ENCODE measurements around the gene PHF21B. TPM values are rescaled to one million over a fixed set of nuclear protein-coding genes. Genes with fewer than 3 reads are reported as not detected.

PHF21B gene
- total RNA-seq, 1 donor from 2014 or later = not detected

DNA sequence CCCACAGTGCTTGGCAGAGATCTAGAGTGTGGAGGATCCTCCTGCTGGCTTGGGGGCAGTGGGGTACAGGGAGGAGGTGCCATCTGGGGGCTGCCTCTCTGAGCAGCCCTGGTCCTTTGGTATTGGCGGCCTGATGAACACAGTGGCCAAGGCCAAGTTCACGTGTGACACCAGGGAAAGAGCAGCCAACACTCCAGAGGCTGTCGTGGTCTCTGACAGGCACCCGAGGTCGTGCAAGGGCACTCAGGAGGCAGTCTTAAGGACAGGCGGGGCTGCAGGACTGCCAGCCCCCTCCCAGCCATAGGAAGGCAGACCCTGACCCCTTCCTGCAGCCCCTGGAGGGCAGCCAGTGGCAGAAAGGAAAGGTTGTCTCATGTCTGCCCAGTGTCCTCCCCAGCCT, 30.7 kb downstream of the PHF21B start:
- intact Hi-C loops (cut with micrococcal nuclease) = no loop called here
- TF ChIP-seq, protein P1, sequence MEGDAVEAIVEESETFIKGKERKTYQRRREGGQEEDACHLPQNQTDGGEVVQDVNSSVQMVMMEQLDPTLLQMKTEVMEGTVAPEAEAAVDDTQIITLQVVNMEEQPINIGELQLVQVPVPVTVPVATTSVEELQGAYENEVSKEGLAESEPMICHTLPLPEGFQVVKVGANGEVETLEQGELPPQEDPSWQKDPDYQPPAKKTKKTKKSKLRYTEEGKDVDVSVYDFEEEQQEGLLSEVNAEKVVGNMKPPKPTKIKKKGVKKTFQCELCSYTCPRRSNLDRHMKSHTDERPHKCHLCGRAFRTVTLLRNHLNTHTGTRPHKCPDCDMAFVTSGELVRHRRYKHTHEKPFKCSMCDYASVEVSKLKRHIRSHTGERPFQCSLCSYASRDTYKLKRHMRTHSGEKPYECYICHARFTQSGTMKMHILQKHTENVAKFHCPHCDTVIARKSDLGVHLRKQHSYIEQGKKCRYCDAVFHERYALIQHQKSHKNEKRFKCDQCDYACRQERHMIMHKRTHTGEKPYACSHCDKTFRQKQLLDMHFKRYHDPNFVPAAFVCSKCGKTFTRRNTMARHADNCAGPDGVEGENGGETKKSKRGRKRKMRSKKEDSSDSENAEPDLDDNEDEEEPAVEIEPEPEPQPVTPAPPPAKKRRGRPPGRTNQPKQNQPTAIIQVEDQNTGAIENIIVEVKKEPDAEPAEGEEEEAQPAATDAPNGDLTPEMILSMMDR (IDR thresholded peaks at IDR 0.05) = no peak
- no peaks in the 10 kb centered on the region for H3K4me1 Mint-ChIP-seq
- H3K27ac Mint-ChIP-seq = no peak overlapping the region
- H3K27me3 Mint-ChIP-seq = no peaks in the 10 kb centered on the region
- H3K9me3 Mint-ChIP-seq = no peaks in the 10 kb centered on the region
- DNase-seq (no peak), ATAC-seq (ENCODE audit: low read depth) (no peak)
- POLR2A ChIA-PET = no interaction called here
- H3K36me3 Mint-ChIP-seq (ENCODE audit: low read depth) = no peaks in the 10 kb centered on the region
- no peak overlapping the region for H3K4me3 Mint-ChIP-seq
- CTCF ChIA-PET = no interaction called here

DNA sequence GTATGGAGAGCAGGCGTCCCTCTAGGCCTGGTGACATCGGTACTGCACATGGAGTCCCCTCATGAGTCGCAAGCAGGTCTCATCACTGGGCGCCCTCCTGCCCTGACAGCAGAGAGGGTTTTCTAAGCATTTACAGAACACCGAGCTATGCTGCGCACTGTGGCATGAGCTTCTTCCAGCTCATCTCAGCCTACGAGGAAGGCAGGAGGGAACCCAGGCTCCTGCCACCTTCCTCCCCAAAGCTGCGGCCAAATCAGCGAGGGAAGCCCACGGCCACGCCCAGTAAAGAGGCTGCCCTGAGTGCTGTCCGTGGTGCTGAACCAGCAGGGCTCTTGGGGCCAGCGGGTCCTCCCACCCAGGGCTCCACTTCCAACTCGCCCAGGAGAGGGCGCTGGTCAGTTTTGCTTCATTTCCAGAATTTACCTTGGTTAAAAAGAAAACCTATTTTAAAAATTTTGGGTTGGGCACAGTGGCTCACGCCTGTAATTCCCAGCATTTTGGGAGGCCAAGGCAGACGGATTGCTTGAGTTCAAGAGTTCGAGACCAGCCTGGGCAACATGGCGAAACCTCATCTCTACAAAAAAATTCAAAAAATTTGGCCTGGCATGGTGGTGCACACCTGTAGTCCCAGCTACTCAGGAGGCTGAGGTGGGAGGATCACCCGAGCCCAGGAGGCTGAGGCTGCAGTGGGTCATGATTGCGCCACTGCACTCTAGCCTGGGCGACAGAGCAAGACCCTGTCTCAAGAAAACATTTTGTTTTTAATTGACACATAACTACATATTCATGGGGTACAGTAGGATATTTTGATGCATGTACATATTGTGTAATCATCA, 34.2 kb downstream of the PHF21B start:
- Mint-ChIP-seq H3K4me3 (no peak overlapping the region), H3K27me3 (peaks cover 13% of the 10 kb centered on the region), H3K4me1 (no peaks in the 10 kb centered on the region), H3K9me3 (no peaks in the 10 kb centered on the region), H3K36me3 (ENCODE audit: low read depth) (no peaks in the 10 kb centered on the region), H3K27ac (no peak overlapping the region)
- ChIA-PET POLR2A (no interaction called here), CTCF (no interaction called here)
- ATAC-seq (ENCODE audit: low read depth) (peak; percentile 50), DNase-seq (no peak)
- TF ChIP-seq, protein P1 (IDR thresholded peaks at IDR 0.05) = no peak
- intact Hi-C loops (cut with micrococcal nuclease) = no loop called here

DNA sequence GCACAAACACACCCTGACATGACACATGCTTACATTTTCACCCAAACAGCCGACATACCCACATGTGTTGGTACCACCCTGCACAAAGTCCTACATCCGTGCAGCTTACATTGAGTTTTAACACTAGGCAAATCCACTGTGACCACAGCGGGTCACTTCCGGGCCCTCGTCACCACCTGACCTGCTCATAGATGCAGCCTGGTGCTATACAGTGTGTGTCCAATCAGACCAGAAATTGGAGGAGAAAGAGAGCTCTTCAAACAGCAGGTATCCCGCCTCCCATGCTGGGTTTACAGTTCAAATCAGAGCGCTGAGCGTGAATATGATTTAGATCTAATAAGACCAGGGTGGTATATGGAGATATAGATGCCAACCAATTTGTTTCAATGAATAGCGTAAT, 35.4 kb downstream of the PHF21B start:
- POLR2A ChIA-PET = no interaction called here
- TF ChIP-seq, protein P1 (IDR thresholded peaks at IDR 0.05) = no peak
- no peak for ATAC-seq (ENCODE audit: low read depth)
- DNase-seq = no peak
- Mint-ChIP-seq H3K4me1 (no peaks in the 10 kb centered on the region), H3K4me3 (no peak overlapping the region), H3K27me3 (peaks cover 13% of the 10 kb centered on the region), H3K27ac (no peak overlapping the region), H3K9me3 (no peaks in the 10 kb centered on the region), H3K36me3 (ENCODE audit: low read depth) (no peaks in the 10 kb centered on the region)
- intact Hi-C loops (cut with micrococcal nuclease) = no loop called here
- CTCF ChIA-PET = no interaction called here

DNA sequence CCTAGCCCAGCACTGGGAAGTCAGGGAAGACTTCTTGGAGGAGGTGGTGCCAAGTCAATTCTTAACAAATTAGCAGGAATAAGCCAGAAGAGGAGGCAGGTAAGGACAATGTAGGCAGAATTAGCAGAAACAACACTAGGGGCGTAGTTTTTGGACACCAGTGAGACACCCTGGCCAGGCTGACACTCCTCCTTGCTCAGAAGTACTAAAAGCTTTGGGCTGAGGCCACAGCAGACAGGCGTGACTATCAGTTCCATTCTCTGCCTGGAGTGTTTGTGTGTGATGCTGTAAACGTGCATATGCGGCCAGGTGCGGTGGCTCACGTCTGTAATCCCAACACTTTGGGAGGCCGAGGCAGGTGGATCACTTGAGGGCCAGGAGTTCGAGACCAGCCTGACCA, 36.0 kb downstream of the PHF21B start:
- TF ChIP-seq, protein P1 (IDR thresholded peaks at IDR 0.05) = no peak
- no peaks in the 10 kb centered on the region for H3K4me1 Mint-ChIP-seq
- CTCF ChIA-PET = no interaction called here
- intact Hi-C loops (cut with micrococcal nuclease) = no loop called here
- H3K27ac Mint-ChIP-seq = no peak overlapping the region
- no peaks in the 10 kb centered on the region for H3K36me3 Mint-ChIP-seq (ENCODE audit: low read depth)
- no peaks in the 10 kb centered on the region for H3K9me3 Mint-ChIP-seq
- no peak overlapping the region for H3K4me3 Mint-ChIP-seq
- POLR2A ChIA-PET = no interaction called here
- ATAC-seq (ENCODE audit: low read depth) = no peak
- no peak for DNase-seq
- peaks cover 13% of the 10 kb centered on the region for H3K27me3 Mint-ChIP-seq

DNA sequence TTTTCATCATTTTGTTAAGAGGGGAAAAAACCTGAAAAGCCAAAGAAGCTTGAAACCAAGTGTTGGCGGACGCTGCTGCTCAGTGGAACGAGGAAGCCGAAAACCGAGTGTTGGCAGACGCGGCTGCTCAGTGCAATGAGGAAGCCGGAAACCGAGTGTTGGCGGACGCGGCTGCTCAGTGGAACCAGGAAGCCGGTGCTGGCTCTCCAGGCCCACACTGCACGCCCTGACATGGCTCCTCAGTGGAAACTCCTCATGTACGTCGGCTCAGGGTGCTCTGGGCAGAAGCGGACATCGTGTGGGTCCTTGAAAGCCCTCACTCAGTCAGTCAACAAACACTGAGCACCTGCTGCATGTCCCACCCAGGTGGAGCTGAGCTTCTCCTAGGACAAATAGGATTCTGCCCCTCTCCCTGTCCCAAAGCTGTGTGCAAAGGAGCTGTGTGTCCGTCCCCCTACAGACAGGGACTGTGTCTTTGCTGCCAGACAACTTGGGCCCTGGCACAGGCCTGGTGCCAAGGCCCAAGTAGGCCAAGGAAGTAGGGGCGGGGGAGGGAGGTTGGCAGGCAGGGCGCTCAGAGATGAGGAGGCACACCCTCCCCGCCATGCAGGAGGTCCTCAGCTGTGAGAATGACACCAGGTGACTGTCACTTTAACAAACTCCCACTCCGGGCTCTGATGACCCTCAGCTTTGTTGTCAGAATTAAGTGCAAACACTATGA, 37.3 kb downstream of the PHF21B start:
- ChIA-PET POLR2A (no interaction called here), CTCF (no interaction called here)
- TF ChIP-seq, protein P1 (IDR thresholded peaks at IDR 0.05) = no peak
- Mint-ChIP-seq H3K27ac (no peak overlapping the region), H3K4me3 (no peak overlapping the region), H3K36me3 (ENCODE audit: low read depth) (no peaks in the 10 kb centered on the region), H3K4me1 (no peaks in the 10 kb centered on the region), H3K27me3 (peaks cover 13% of the 10 kb centered on the region), H3K9me3 (no peaks in the 10 kb centered on the region)
- intact Hi-C loops (cut with micrococcal nuclease) = no loop called here
- DNase-seq = no peak
- peak; percentile 31 for ATAC-seq (ENCODE audit: low read depth)
